Measurements from ENCODE around the gene TVP23A.

TVP23A gene

DNA sequence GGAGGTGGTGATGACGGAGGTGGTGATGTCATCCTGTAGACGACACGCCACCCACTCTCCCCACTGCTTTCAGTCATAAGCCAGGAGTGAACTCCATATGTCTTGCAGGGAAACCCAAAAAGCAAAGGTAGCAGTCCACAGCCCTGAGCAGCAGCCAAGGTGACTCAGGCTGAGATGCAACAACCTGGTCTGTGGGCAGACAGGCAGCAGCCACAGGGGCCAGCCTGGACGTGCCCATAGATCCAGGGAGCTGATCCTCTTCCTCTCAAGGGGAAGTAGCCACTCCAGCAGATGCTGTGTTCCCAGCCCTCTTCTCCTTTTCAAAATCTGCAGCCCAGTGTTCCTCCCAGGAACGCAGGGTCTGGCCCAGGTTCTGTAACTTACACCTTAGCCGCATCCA lies 41.1 kb upstream of the TVP23A start:
- Histone ChIP-seq H3K4me1 (no peaks in the 10 kb centered on the region), H3K36me3 (no peaks in the 10 kb centered on the region), H3K4me3 (ENCODE audit: low read depth, low read length) (no peak overlapping the region), H3K27me3 (peaks cover 3% of the 10 kb centered on the region; the same call in 1 of the 2 replicates), H3K9me3 (no peaks in the 10 kb centered on the region)
- DNase-seq = no peak
- TF ChIP-seq CTCF (IDR thresholded peaks at IDR 0.05; ENCODE audit: low read depth, low read length) = no peak

GRCh38 chr16:10859020-10859419 lies 40.4 kb upstream of the TVP23A start:
- no peak overlapping the region for H3K4me3 ChIP-seq (ENCODE audit: low read depth, low read length)
- peaks cover 3% of the 10 kb centered on the region; the same call in 1 of the 2 replicates for H3K27me3 ChIP-seq
- no peaks in the 10 kb centered on the region for H3K36me3 ChIP-seq
- no peaks in the 10 kb centered on the region for H3K9me3 ChIP-seq
- H3K4me1 ChIP-seq = no peaks in the 10 kb centered on the region
- no peak for TF ChIP-seq CTCF (IDR thresholded peaks at IDR 0.05; ENCODE audit: low read depth, low read length)
- DNase-seq = no peak

DNA sequence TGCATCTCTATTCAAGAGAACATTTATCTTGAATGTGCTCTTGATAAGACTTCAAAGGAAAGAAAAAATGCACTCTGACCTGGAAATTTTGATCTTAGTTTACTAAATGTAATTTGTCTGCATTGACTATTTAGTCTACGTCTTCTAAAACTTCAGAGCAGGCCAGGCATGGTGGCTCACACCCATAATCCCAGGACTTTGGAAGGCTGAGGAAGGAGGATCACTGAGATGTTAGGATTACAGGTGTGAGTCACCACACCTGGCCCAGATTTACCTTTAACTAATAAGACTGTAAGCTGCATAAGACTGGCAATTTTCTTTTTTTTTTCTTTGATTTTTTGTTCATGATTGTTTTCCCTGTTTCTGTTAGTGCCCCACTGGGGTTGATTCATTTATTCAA lies 39.6 kb upstream of the TVP23A start:
- Histone ChIP-seq H3K36me3 (no peaks in the 10 kb centered on the region), H3K9me3 (no peaks in the 10 kb centered on the region), H3K4me1 (no peaks in the 10 kb centered on the region), H3K27me3 (peaks cover 3% of the 10 kb centered on the region; the same call in 1 of the 2 replicates), H3K4me3 (ENCODE audit: low read depth, low read length) (no peak overlapping the region)
- no peak for DNase-seq
- TF ChIP-seq CTCF (IDR thresholded peaks at IDR 0.05; ENCODE audit: low read depth, low read length) = no peak

DNA sequence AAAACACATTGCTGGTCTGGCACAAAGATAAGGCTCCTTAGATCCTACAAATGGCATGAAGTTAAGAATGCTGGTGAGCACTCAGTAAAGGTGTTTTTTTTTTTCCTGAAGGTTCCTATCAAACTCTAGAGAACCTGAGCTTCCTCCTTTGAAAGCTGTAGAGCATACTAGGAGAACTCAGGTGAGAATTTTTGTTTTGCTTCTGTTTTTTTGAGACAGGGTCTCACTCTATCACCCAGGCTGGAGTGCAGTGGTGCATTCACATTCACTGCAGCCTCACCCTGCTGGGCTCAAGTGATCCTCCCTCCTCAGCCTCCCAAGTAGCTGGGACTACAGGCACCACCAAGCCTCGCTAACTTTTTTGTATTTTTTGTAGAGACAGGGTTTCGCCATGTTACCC lies 37.4 kb upstream of the TVP23A start:
- H3K4me1 ChIP-seq = no peaks in the 10 kb centered on the region
- H3K27me3 ChIP-seq = no peaks in the 10 kb centered on the region
- H3K9me3 ChIP-seq = no peaks in the 10 kb centered on the region
- H3K36me3 ChIP-seq = no peaks in the 10 kb centered on the region
- DNase-seq = no peak
- H3K4me3 ChIP-seq (ENCODE audit: low read depth, low read length) = no peak overlapping the region
- TF ChIP-seq CTCF (IDR thresholded peaks at IDR 0.05; ENCODE audit: low read depth, low read length) = no peak

DNA sequence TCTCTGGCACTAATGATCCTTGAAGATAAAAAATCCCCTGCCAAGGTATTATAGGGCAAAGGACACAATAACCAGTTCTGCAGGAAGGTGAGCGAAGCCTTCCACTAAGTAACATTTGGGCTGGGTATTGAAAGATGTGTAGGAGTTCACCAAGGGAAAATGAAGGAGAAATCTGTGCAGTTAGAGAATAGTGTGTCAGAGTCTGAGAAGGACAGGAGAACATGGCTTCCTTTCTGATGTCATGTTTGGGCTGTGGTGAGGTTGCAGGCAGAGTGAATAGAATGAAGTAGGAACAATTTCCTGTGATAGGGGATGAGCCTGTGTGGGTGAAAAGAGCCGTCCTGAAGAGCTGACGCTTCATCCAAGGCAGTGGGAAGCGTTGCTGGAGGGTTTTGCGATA lies 34.4 kb upstream of the TVP23A start:
- Histone ChIP-seq H3K4me1 (no peaks in the 10 kb centered on the region), H3K27me3 (no peaks in the 10 kb centered on the region), H3K9me3 (no peaks in the 10 kb centered on the region), H3K4me3 (ENCODE audit: low read depth, low read length) (no peak overlapping the region), H3K36me3 (no peaks in the 10 kb centered on the region)
- TF ChIP-seq CTCF (IDR thresholded peaks at IDR 0.05; ENCODE audit: low read depth, low read length) = no peak
- no peak for DNase-seq

DNA sequence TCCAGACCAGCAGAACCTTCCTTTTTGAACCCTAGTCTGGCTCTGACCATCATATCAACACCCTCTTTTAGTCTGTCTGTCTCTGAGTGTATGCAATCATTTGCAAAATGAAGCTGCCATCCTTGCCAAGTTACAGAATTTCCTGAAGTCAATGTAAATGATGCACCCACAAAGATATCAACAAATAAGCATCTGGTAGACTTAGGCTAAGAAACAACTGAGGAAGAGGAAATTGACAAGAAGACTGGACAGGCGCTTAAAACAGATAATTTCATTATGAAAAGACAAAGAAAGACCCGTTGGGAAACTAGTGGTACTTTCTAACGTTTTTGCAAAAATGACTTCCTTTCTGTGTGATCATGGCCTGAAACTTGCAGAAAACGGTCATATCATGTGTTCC lies 33.7 kb upstream of the TVP23A start:
- no peaks in the 10 kb centered on the region for H3K9me3 ChIP-seq
- TF ChIP-seq CTCF (IDR thresholded peaks at IDR 0.05; ENCODE audit: low read depth, low read length) = no peak
- DNase-seq = no peak
- no peaks in the 10 kb centered on the region for H3K36me3 ChIP-seq
- no peaks in the 10 kb centered on the region for H3K4me1 ChIP-seq
- no peak overlapping the region for H3K4me3 ChIP-seq (ENCODE audit: low read depth, low read length)
- H3K27me3 ChIP-seq = no peaks in the 10 kb centered on the region
